Measurements from ENCODE around the gene OR51B6.

DNA sequence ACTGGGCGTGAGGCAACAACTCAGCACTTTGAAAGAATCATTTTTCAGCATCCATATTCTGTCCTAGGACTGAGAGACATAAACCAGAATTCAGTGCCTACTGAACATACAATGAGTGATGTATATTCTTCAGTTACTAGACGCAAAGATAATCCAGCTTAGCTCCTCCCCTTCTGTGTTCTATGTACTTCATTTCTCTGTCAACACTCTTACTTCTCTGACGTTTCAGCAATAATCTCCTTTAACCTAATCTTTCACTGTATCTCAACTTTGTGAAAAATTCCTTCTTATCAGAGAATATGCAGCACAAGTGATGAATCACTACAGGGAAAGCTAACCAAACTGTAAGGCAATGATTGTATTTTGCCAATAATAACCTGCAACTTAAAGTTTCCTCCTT lies 5.5 kb upstream of the OR51B6 start:
- TF ChIP-seq CTCF (IDR thresholded peaks at IDR 0.05) = no peak
- no peak for TF ChIP-seq EP300 (IDR thresholded peaks at IDR 0.05)
- TF ChIP-seq POLR2A (IDR thresholded peaks at IDR 0.05) = no peak
